ENCODE data around the gene GOLGA1. TPM values are rescaled to one million over a fixed set of nuclear protein-coding genes. Genes with fewer than 3 reads are reported as not detected.
A peak's percentile ranks its signal among the peaks of the same experiment; 100 is the strongest.
"Not testable (repeated sequence)": the region's sequence is repeated elsewhere in the genome, so short reads cannot be mapped to it uniquely, and the experiment has no call there.

GOLGA1 gene
- total and polyA plus RNA-seq, 4 donors: 17.8 to 21.7 (median 18.9) TPM

DNA sequence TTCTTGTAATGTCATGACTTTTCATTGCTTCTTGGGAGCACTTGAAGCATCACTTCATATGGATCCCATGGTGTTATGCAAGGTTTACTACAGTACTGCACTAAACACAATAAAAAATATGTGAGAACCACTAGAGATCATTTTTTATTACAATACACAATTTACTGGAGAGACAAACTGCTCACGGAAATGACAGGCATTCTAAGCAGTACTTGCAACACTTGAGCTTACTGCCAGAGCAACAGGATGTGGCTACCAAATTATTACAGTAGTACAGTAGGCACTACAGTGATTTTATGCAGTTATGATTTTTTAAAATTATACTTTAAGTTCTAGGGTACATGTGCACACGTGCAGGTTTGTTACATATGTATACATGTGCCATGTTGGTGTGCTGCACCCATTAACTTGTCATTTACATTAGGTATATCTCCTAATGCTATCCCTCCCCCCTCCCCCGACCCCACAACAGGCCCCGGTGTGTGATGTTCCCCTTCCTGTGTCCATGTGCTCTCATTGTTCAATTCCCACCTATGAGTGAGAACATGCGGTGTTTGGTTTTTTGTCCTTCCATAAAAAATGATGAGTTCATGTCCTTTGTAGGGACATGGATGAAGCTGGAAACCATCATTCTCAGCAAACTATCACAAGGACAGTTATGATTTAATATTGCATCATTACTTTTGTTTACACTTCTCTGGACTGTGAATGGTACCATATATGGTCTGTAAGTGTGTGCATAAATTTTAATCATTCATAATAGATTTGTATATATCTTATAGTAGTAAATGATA, 25.1 kb upstream of the GOLGA1 start:
- H3K4me1 ChIP-seq (ENCODE audit: control insufficient read depth, insufficient read depth, low read length): not testable (repeated sequence)
- DNase-seq (ENCODE audit: low read depth in 4 of 6, low spot score in 6 of 6): peak in 1 of 6 donors; percentile 4
- whole genome bisulfite sequencing (ENCODE audit: insufficient coverage): no CpG with 5 or more reads among the region's 5 CpGs

DNA sequence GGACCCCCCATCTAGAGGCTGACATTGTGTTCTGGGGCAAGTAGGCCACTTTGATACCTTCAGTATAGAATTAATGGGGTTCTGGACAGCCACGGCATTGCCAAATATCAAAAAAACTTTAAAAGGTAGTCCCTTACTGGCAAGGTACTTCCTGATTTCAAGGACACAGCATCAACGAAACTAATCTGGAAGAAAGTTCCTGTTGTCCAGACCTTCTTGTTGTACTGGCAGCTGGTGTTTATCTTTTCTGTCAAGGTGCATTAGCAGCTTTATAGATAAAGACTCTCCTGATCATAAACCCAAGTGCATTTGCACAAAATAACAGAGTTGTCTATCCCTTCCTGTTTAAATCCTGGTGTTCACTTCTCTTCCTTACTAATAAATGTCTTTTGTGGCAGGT, 23.7 kb upstream of the GOLGA1 start:
- DNase-seq (ENCODE audit: low read depth in 4 of 6, low spot score in 6 of 6): no peak
- no peaks in the 10 kb centered on the region for H3K4me1 ChIP-seq (ENCODE audit: control insufficient read depth, insufficient read depth, low read length)
- H3K27me3 ChIP-seq (ENCODE audit: control insufficient read depth, insufficient read depth, low read length): no peaks in the 10 kb centered on the region
- H3K36me3 ChIP-seq (ENCODE audit: control insufficient read depth, insufficient read depth, low read length): peaks cover 8% of the 10 kb centered on the region
- H3K4me3 ChIP-seq (ENCODE audit: low read depth, low read length): no peak overlapping the region
- WGBS (ENCODE audit: insufficient coverage): 100% methylated on average over 1 of the region's 2 CpGs
- H3K9me3 ChIP-seq (ENCODE audit: control insufficient read depth, insufficient read depth, low read length): no peaks in the 10 kb centered on the region
- no peak overlapping the region for H3K27ac ChIP-seq (ENCODE audit: low read depth, low read length)

More for the DNA sequence above, 25.1 kb upstream of the GOLGA1 start:
- not testable (repeated sequence) for H3K9me3 ChIP-seq (ENCODE audit: control insufficient read depth, insufficient read depth, low read length); H3K27ac ChIP-seq (ENCODE audit: low read depth, low read length); H3K4me3 ChIP-seq (ENCODE audit: low read depth, low read length); H3K27me3 ChIP-seq (ENCODE audit: control insufficient read depth, insufficient read depth, low read length)
- H3K36me3 ChIP-seq (ENCODE audit: control insufficient read depth, insufficient read depth, low read length): peaks cover 12% of the 10 kb centered on the region

DNA sequence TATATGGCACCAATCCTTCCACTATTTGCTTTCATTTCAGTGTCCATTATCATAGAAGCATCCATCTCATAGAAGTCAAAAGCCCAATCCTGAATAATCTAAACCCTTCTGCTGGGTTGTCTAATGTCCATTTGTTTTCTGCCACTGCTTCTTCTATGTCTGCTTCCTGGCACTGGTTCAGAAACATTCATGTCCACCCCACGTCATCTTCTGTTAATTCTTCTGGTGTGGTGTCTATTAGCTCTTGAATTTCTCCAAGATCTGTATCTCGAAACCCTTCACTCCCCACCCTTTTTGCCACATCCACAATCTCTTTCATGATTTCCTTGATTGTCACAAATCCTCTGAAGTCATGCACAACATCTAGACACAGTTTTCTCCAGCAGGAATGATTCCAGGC, 23.2 kb upstream of the GOLGA1 start:
- no peak overlapping the region for H3K27ac ChIP-seq (ENCODE audit: low read depth, low read length)
- 83% methylated on average over 1 of the region's 2 CpGs for WGBS (ENCODE audit: insufficient coverage)
- no peak overlapping the region for H3K4me3 ChIP-seq (ENCODE audit: low read depth, low read length)
- no peaks in the 10 kb centered on the region for H3K27me3 ChIP-seq (ENCODE audit: control insufficient read depth, insufficient read depth, low read length)
- DNase-seq (ENCODE audit: low read depth in 4 of 6, low spot score in 6 of 6): no peak
- no peaks in the 10 kb centered on the region for H3K4me1 ChIP-seq (ENCODE audit: control insufficient read depth, insufficient read depth, low read length)
- peaks cover 8% of the 10 kb centered on the region for H3K36me3 ChIP-seq (ENCODE audit: control insufficient read depth, insufficient read depth, low read length)
- no peaks in the 10 kb centered on the region for H3K9me3 ChIP-seq (ENCODE audit: control insufficient read depth, insufficient read depth, low read length)

DNA sequence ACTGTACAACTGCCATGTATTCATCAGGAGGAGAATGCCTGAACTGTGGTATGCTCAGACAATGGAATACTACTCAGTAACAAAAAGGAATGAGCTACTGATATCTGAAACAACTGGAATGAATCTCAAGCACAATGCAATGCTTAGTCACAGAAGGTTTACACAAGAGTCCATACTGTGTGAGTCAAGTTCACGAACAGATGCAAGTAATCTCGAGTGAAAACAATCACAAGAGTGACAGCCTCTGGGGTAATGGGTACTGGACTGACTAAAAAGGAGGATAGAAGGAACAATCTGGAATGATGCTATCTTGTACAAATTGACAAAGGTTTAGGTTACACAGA, 19.5 kb upstream of the GOLGA1 start:
- Histone ChIP-seq H3K4me1 (ENCODE audit: control insufficient read depth, insufficient read depth, low read length) (no peaks in the 10 kb centered on the region), H3K27ac (ENCODE audit: low read depth, low read length) (no peak overlapping the region), H3K36me3 (ENCODE audit: control insufficient read depth, insufficient read depth, low read length) (peaks cover 5% of the 10 kb centered on the region), H3K9me3 (ENCODE audit: control insufficient read depth, insufficient read depth, low read length) (no peaks in the 10 kb centered on the region), H3K27me3 (ENCODE audit: control insufficient read depth, insufficient read depth, low read length) (no peaks in the 10 kb centered on the region), H3K4me3 (ENCODE audit: low read depth, low read length) (no peak overlapping the region)
- WGBS (ENCODE audit: insufficient coverage): 88% methylated on average over 2 of the region's 2 CpGs
- no peak for DNase-seq (ENCODE audit: low read depth in 4 of 6, low spot score in 6 of 6)

DNA sequence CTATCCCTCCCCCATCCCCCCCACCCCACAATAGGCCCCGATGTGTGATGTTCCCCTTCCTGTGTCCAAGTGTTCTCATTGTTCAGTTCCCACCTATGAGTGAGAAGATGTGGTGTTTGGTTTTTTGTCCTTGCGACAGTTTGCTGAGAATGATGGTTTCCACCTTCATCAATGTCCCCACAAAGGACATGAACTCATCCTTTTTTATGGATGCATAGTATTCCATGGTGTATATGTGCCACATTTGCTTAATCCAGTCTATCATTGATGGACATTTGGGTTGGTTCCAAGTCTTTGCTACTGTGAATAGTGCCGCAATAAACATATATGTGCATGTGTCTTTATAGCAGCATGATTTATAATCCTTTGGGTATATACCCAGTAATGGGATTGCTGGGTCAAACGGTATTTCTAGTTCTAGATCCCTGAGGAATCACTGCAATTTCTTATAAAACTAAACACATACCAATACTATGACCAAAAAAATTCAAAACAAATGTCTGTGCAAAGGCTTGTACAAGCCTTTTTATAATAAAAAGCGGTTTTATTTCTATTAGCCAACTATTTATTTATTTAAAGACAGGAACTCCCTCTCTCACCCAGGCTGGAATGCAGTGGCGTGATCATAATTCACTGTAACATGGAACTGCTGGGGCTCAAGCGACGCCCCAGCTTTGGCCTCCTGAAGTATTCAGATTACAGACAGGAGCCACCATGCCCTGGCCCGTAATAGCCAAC, 19.0 kb upstream of the GOLGA1 start:
- H3K4me1 ChIP-seq (ENCODE audit: control insufficient read depth, insufficient read depth, low read length); H3K27me3 ChIP-seq (ENCODE audit: control insufficient read depth, insufficient read depth, low read length); H3K36me3 ChIP-seq (ENCODE audit: control insufficient read depth, insufficient read depth, low read length); H3K9me3 ChIP-seq (ENCODE audit: control insufficient read depth, insufficient read depth, low read length); H3K4me3 ChIP-seq (ENCODE audit: low read depth, low read length); H3K27ac ChIP-seq (ENCODE audit: low read depth, low read length); DNase-seq (ENCODE audit: low read depth in 4 of 6, low spot score in 6 of 6): not testable (repeated sequence)
- 95% methylated on average over 4 of the region's 9 CpGs for WGBS (ENCODE audit: insufficient coverage)

DNA sequence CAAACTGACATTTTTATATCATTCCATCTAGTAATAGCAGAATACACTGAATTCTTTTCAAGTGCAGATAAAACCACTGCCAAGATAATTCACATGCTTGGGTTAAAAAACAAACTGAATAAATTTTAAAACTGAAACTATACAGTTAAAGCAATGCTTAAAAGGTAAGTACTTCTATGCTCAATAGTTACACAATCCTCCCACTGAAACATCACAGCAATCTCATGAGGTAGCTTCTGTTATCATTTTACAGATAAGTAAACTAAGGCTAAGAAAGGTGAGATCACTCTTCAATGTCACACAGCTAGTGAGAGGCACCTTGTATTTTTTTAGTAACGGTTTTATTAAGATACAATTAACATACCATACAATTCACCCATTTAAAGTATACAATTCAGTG, 13.4 kb upstream of the GOLGA1 start:
- DNase-seq (ENCODE audit: low read depth in 4 of 6, low spot score in 6 of 6): no peak
- no peaks in the 10 kb centered on the region for H3K27me3 ChIP-seq (ENCODE audit: control insufficient read depth, insufficient read depth, low read length)
- no peak overlapping the region for H3K27ac ChIP-seq (ENCODE audit: low read depth, low read length)
- H3K4me1 ChIP-seq (ENCODE audit: control insufficient read depth, insufficient read depth, low read length): no peaks in the 10 kb centered on the region
- no CpG with 5 or more reads among the region's 1 CpG for WGBS (ENCODE audit: insufficient coverage)
- H3K36me3 ChIP-seq (ENCODE audit: control insufficient read depth, insufficient read depth, low read length): peaks cover 7% of the 10 kb centered on the region
- no peak overlapping the region for H3K4me3 ChIP-seq (ENCODE audit: low read depth, low read length)
- H3K9me3 ChIP-seq (ENCODE audit: control insufficient read depth, insufficient read depth, low read length): no peaks in the 10 kb centered on the region

DNA sequence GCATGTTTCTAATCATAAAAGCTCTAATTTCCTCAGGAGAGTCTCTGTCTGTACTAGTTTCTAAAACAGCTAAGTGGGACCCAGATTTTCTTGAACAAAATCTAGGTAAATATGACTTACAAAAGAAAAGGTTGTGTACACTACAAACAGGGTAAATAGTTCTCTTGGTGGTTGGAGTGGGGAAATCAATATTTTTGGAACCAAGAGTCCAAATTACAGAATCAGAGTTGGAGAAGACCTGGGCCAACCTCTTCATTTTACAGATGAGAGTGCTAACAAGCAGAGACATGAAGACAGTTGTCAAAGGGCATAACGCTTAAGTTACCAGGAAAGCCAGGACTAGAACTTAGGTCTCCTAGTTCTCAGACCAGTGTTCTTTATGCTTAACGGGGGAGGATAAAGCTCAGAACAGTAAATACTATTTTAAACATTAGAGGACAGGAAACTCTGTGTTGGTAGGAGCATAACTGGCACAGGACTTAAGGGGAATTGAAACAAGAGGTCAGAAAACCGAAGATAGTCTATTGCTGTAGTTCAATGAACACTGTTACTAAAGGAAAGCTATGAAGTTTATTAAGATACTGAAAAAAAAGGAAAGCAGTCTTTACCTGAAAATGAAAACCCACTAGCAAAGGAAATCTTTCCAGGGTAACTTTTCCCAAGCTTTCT, 9.3 kb upstream of the GOLGA1 start:
- no peak overlapping the region for H3K27ac ChIP-seq (ENCODE audit: low read depth, low read length)
- 86% methylated on average over 1 of the region's 3 CpGs for WGBS (ENCODE audit: insufficient coverage)

DNA sequence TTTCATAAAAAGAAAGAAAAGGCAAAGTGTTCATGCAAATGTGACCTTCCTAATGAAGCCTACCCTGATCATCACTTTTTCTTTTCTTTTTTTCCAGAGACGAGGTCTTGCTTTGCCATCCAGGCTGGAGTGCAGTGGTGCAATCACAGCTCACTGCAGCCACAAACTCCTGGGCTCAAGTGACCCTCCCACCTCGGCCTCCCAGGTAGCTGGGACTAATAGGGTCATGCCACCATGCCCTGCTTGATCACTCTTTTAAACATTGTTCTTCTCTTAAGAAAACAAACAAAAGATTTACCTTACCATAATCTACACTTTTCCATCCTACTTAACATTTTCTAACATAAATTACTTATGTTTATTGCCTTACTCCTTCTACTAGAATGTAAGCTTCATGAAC, 8.5 kb upstream of the GOLGA1 start:
- no peak for DNase-seq (ENCODE audit: low read depth in 4 of 6, low spot score in 6 of 6)
- Histone ChIP-seq H3K27me3 (ENCODE audit: control insufficient read depth, insufficient read depth, low read length) (no peaks in the 10 kb centered on the region), H3K27ac (ENCODE audit: low read depth, low read length) (no peak overlapping the region), H3K4me1 (ENCODE audit: control insufficient read depth, insufficient read depth, low read length) (no peaks in the 10 kb centered on the region), H3K36me3 (ENCODE audit: control insufficient read depth, insufficient read depth, low read length) (peaks cover 7% of the 10 kb centered on the region), H3K9me3 (ENCODE audit: control insufficient read depth, insufficient read depth, low read length) (no peaks in the 10 kb centered on the region), H3K4me3 (ENCODE audit: low read depth, low read length) (no peak overlapping the region)
- WGBS (ENCODE audit: insufficient coverage): 81% methylated on average over 2 of the region's 2 CpGs

More for the DNA sequence above, 9.3 kb upstream of the GOLGA1 start:
- Histone ChIP-seq H3K9me3 (ENCODE audit: control insufficient read depth, insufficient read depth, low read length) (no peaks in the 10 kb centered on the region), H3K27me3 (ENCODE audit: control insufficient read depth, insufficient read depth, low read length) (no peaks in the 10 kb centered on the region), H3K4me3 (ENCODE audit: low read depth, low read length) (no peak overlapping the region), H3K36me3 (ENCODE audit: control insufficient read depth, insufficient read depth, low read length) (peaks cover 7% of the 10 kb centered on the region), H3K4me1 (ENCODE audit: control insufficient read depth, insufficient read depth, low read length) (no peaks in the 10 kb centered on the region)
- no peak for DNase-seq (ENCODE audit: low read depth in 4 of 6, low spot score in 6 of 6)

DNA sequence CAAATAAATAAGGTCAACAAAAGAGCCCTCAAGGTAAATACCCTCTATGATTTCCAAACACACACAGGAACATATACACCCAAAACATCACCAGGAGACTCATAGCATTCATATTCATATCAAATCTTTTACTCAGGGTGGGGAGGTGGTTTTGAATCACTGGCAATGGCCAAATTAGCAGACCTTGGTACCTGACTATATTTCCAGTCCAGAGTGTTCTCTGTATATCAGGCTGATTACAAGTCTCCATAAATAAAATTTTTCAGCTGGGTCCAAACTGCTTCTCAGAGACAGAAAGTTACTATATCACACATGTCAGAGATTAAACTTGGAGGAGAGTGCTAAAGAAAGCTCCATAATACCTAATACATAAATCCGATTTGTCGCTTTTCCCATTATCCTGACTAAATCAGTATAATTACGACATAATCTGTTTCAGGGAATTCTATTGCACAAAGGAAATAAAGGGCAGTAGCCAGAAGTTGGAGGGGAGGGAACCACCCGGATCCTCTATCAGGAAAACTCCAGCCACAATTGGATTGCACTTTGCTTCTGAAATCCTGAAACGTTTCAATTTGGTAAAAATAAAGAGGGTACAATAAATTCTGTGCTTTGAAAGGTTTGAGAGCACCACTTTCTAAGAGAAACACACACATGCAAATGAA, 7.0 kb upstream of the GOLGA1 start:
- H3K4me1 ChIP-seq (ENCODE audit: control insufficient read depth, insufficient read depth, low read length): no peaks in the 10 kb centered on the region
- H3K9me3 ChIP-seq (ENCODE audit: control insufficient read depth, insufficient read depth, low read length): no peaks in the 10 kb centered on the region
- no CpG with 5 or more reads among the region's 5 CpGs for WGBS (ENCODE audit: insufficient coverage)
- peaks cover 7% of the 10 kb centered on the region for H3K36me3 ChIP-seq (ENCODE audit: control insufficient read depth, insufficient read depth, low read length)
- no peak overlapping the region for H3K4me3 ChIP-seq (ENCODE audit: low read depth, low read length)
- H3K27me3 ChIP-seq (ENCODE audit: control insufficient read depth, insufficient read depth, low read length): no peaks in the 10 kb centered on the region
- DNase-seq (ENCODE audit: low read depth in 4 of 6, low spot score in 6 of 6): no peak
- no peak overlapping the region for H3K27ac ChIP-seq (ENCODE audit: low read depth, low read length)
